HG02763 (cell line): ENCODE results near the gene TBC1D22A.
"Not testable (repeated sequence)": the region's sequence is repeated elsewhere in the genome, so short reads cannot be mapped to it uniquely, and the experiment has no call there.

Experiments used
- ATAC-seq: cut with Tn5 transposase; IDR thresholded peaks from one replicate; pipeline ENCODE4 v1.9.1; 2021; ENCODE audit warnings: mild to moderate bottlenecking, moderate library complexity; ENCODE audit not compliant: unreplicated experiment

Gene TBC1D22A

GRCh38 chr22:47124451-47124881 is 362.0 kb downstream of the TBC1D22A start:
- ATAC-seq: no peak

GRCh38 chr22:47124961-47125360 is 362.5 kb downstream of the TBC1D22A start:
- ATAC-seq: no peak

DNA sequence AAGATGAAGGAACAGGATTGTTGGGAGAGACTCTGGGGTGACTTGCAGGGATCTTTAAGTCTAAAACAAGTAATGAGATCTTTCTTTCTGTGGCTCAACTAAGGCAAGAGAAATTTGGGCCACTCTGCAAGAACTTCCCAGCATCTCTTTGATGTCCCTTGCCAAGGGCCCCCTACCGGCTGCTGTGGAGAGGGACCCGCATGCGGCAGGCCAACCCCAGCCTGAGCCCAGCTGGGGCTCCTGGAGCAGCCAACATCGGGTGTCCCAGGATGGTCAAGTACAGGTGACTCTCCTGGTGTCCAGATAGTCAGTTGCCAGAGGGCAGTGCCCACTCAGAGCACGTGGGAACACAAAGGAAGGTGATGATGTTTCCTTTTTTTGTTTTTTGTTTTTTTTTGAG is 363.2 kb downstream of the TBC1D22A start:
- no peak for ATAC-seq

DNA sequence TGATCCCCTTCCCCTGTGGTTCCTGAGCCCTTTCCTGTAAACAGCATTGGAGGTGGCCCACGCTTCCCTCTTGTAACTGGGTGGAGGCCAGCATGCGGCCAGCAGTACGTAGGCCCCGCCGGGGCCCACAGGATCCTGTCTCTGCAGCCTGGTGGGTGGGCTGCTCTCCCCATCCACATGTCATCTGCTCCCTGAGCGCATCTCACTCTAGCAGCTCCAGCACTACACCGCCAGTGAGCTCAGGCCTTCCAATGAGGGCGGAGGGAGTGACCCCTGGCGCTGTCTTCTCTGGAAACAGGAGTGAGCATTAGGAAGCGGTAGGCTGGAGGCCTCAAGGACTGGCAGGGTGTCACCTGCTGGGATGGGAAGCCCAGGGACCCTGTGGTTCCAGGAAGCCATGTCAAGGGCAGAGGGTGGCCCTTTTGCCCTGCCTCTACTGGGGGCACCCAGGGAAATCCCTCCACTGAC is 363.9 kb downstream of the TBC1D22A start:
- no peak for ATAC-seq

GRCh38 chr22:47127441-47127871 is 365.0 kb downstream of the TBC1D22A start:
- ATAC-seq: no peak

DNA sequence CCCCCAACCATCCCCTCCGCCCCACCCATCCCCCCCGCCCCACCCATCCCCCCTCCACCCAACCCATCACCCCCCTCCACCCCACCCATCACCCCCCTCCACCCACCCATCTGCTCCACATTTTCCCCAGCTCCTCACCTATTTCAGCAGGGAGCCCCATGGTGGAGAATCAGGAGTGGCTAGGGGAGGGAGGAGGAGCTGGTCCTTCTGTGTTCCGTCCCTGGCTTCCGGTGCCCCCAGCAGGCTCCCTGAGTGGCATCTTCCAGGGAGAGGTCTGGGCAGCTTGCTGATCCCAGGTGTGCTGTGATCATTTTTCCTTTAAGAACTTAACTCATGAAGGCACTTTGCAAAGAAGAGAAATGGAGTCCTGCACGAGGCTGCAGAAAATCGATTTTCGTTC is 365.8 kb downstream of the TBC1D22A start:
- ATAC-seq: no peak

GRCh38 chr22:47128622-47129215 is 366.3 kb downstream of the TBC1D22A start:
- no peak for ATAC-seq

GRCh38 chr22:47129902-47130635 is 367.6 kb downstream of the TBC1D22A start:
- no peak for ATAC-seq

- no peak for ATAC-seq
Observed at GRCh38 chr22:47130883-47131631, 368.6 kb downstream of the TBC1D22A start.

- no peak for ATAC-seq
Observed at GRCh38 chr22:47131632-47132427, 369.4 kb downstream of the TBC1D22A start.

- no peak for ATAC-seq
Observed at GRCh38 chr22:47132428-47132825, 370.0 kb downstream of the TBC1D22A start.

DNA sequence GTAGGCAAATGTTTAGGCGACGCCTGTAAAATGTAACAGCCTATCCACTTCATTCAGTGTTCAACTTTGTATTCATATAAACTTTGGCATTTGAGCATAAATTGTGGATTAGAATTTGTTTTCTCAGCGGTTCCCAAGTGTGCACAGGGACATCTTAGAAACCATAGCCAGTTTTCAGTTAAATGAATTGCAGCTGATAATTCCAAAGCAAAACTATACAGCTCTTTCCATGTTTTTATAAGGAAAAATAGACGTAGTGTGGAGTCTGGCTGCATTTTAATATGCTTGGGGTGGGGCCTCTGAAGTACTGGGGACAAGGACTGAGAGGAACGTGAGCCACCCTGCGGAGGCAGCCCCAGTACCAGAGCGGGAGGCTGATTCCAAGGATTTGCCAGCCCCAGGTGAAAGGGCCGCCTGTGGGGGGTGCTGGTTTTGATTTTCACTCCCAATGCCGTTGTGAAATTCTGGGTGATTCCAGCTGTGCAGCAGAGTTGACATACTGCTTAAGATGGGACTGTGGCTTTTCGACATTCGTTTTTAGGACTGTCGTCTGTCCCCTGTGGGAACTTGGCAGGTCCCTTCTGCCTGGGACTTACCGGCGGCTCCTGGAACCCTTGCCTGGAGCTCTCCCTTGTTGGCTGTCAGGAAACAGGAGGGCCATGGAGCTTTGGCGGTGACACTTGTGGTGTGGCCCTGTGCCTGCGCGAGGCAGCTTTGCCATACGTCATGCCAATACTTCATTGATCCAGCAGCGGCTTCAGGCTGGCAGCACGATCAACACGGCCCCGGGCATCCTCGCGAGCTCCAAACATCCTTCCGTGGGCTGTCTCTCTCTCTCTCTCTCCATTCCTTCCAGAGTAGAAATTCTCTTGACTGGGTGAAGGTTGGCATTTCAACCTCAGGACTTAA is 370.9 kb downstream of the TBC1D22A start:
- no peak for ATAC-seq

DNA sequence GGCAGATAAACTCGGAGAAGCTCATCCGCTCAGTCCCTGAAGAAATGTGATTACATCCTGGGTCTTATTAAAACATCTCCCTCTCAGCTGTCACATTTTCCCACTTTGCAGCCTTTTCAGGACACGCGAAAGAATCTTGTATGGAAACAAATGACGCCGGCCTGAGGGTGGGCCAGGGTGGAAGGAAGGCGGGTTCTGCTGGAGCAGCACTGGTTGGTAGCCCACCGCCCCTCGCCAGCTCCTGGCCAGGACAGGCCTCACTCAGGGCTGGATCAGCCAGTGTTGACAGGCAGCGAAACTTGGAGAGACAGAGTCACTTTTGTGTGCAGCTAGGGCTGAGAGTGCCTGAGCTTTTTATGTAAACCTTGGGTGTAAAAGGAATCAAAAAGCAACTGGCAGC is 371.8 kb downstream of the TBC1D22A start:
- ATAC-seq: no peak

GRCh38 chr22:47135338-47135737 is 372.9 kb downstream of the TBC1D22A start:
- ATAC-seq: no peak

DNA sequence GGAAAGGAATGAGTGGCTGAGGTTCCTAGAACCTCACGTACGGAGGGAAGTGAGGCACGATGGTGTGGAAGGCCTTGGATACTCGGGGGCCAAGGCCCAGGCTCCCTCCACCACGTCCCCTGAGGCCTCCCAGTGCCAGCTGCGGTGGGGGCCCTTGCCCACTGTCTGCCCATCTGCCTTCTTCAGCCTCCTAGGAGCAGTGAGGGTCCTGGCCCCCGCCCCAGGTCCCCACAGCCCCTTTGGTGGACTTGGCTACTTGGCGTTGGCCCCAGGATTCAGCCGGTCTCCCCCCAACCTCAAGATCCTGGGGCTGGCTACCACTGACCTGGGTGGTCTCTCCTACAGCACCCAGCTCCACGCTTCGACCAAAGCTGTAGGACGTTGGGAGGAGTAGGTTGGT is 373.6 kb downstream of the TBC1D22A start:
- no peak for ATAC-seq

GRCh38 chr22:47136671-47137070 is 374.2 kb downstream of the TBC1D22A start:
- no peak for ATAC-seq

DNA sequence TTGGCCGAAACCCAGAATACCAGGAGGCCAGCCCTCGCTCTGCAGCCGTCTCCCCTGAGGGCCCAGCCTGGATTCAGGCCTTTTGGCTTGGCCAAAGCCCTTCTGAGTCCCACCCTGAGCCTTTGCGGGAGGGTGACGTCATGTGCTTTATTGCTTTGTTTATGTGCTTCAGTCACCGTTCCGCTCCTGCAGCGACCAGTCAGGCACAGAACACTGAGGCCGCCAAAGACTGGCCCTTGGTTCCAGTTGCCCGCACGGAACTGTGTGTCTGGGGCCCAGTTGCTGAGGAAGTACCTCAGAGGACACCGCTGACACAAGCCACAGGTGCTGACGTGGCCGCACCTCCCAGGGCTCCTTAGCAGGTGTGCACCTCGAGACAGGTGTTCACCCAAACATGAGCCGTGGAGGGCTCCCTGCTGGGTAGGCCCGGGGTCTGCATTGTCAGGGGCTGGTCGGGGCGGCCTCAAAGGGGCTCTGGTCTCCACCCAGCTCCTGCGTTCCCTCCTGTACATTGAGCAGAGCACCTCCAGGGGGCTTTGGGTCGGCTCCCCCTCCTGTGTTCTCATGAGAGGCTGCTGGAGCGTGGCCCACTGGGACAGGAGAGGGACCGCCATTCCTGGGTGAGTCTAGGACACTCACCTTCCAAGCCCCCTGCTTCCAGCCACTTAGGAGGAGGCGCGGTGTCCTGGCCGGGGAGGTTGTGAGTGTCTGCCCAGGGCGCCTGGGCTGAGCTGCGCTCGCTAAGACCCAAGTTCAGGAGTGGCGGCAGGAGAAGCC is 376.8 kb downstream of the TBC1D22A start:
- no peak for ATAC-seq

DNA sequence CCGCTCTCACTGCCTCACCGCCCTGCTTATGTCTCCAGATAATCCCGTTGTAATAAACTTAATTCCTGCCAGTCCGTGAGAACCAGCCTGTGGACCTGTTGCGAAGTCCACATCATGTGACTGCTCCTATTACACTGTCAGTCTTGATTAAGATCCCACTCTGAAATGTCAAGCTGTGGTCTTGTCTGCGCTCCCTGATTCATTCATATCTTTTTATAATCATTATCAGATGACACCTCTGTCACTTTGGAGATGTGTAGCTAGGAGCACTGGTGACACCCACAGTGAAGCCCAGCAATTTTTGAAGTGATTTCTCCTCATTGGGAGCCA is 377.3 kb downstream of the TBC1D22A start:
- no peak for ATAC-seq

- not testable (repeated sequence) for ATAC-seq
Observed at GRCh38 chr22:47140975-47141374, 378.5 kb downstream of the TBC1D22A start.
